NT2/D1 (cell line): ENCODE data around the gene SYT1.
A peak's percentile ranks its signal among the peaks of the same experiment; 100 is the strongest.

Experiments used
- DNase-seq: peaks from one replicate; pipeline ENCODE4 v3.0.0-alpha.2; 2011; ENCODE audit warnings: low read depth, low spot score
- H3K27me3 ChIP-seq: 2 replicates; pipeline ENCODE4 v1.6.0; 2011; ENCODE audit warnings: mild to moderate bottlenecking; ENCODE audit not compliant: insufficient read length, insufficient read depth
- H3K36me3 ChIP-seq: 2 replicates; pipeline ENCODE4 v1.6.1; 2011; ENCODE audit warnings: mild to moderate bottlenecking, low read length, mixed read lengths; ENCODE audit not compliant: insufficient read depth, insufficient read length
- H3K4me1 ChIP-seq: 2 replicates; pipeline ENCODE4 v1.5.1; 2011; ENCODE audit not compliant: insufficient read depth, insufficient read length
- H3K4me3 ChIP-seq: 2 replicates; pipeline ENCODE4 v1.5.1; 2011; ENCODE audit warnings: low read depth; ENCODE audit not compliant: insufficient read length
- H3K9ac ChIP-seq: 2 replicates; pipeline ENCODE4 v1.6.0; 2011; ENCODE audit warnings: low read depth; ENCODE audit not compliant: insufficient read length
- H3K9me3 ChIP-seq: 2 replicates; pipeline ENCODE4 v1.5.1; 2011; ENCODE audit warnings: mild to moderate bottlenecking, low read length; ENCODE audit not compliant: insufficient read depth
- SUZ12 ChIP-seq: IDR thresholded peaks from 2 replicates; pipeline ENCODE4 v1.6.1; 2011; ENCODE audit not compliant: insufficient read length, insufficient read depth; ENCODE audit errors: extremely low read depth
- YY1 ChIP-seq: IDR thresholded peaks from 2 replicates; pipeline ENCODE4 v1.6.1; 2011; ENCODE audit not compliant: insufficient read length, insufficient read depth
- ZNF274 ChIP-seq: IDR thresholded peaks from 2 replicates; pipeline ENCODE4 v1.6.1; 2011; ENCODE audit warnings: mild to moderate bottlenecking, low read depth, low read length

SYT1 gene

DNA sequence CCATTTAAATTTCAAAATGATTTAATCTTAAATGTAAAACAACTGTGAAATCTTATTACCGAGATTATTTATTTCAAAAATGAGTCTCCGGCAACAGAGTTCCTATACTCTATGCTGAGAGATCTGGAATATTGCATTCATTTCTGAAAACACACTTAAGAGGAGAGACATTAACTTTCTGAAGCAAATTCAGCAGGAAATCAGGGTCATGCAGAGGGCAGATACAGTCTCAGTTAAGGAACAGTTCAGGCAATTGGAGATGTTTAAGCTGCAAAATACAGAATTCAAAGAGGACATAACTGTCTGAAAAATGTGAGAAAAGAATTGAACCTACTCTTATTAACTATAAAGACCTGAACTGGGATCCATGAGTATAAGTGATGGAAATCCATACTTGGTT is 505.4 kb downstream of the SYT1 start:
- Histone ChIP-seq H3K36me3 (no peaks in the 10 kb centered on the region), H3K4me1 (no peaks in the 10 kb centered on the region), H3K9me3 (no peaks in the 10 kb centered on the region), H3K27me3 (no peaks in the 10 kb centered on the region), H3K9ac (no peak overlapping the region), H3K4me3 (no peak overlapping the region)
- no peak for TF ChIP-seq SUZ12
- no peak for TF ChIP-seq ZNF274
- no peak for TF ChIP-seq YY1
- DNase-seq, result no peak

DNA sequence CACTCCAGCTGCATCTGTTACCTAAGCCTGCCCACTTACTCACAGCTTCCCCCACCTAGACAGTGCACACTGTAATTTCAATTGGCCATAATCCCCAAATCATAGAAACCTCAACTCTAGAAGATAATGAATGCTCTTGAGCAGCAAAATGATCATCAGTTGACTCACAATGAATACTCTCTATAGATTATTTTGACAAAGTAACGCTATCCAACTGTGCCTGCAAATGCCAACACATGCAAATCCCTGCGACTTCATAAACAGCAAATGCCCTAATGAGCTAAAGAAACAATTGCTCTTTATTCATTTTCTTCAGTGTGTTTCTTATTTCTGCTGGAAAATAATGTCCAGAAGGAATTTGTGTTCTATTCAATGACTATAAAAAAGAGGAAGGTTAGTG is 506.7 kb downstream of the SYT1 start:
- no peak for TF ChIP-seq SUZ12
- no peak for TF ChIP-seq YY1
- no peak for TF ChIP-seq ZNF274
- DNase-seq, result no peak
- H3K4me1 ChIP-seq, result no peaks in the 10 kb centered on the region
- no peaks in the 10 kb centered on the region for H3K27me3 ChIP-seq
- H3K9ac ChIP-seq, result no peak overlapping the region
- no peaks in the 10 kb centered on the region for H3K9me3 ChIP-seq
- no peaks in the 10 kb centered on the region for H3K36me3 ChIP-seq
- H3K4me3 ChIP-seq, result no peak overlapping the region

DNA sequence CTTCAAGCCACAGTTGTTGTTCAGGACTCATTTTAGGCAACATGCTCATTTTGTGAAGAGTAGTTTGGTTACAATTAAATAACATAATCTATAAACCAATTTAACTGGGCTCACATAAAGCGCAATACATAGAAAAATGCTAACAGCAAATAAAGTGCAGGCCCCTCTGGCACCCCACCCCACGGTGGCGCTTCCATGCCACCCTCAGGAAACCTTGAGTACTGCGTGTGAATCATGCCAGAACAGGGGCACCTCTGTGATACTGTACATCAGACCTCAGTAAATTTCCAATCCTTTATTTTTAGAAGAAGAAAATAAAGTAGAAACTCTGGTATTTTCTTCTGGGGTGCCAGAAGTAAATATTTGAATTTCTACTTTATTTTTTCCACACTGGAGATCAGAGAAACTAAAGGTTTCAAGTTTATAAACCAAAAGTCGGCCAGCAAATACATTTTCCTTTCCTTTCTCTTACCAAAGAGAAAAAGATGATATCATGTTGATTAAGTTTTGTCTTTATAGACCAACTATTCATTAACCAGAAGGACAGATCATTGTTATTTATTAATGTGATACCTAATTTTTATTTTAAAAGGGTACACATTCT is 509.4 kb downstream of the SYT1 start:
- Histone ChIP-seq H3K9ac (no peak overlapping the region), H3K36me3 (no peaks in the 10 kb centered on the region), H3K4me1 (no peaks in the 10 kb centered on the region), H3K27me3 (no peaks in the 10 kb centered on the region), H3K9me3 (no peaks in the 10 kb centered on the region), H3K4me3 (no peak overlapping the region)
- peak; percentile 20 for DNase-seq
- no peak for TF ChIP-seq ZNF274
- TF ChIP-seq SUZ12, result no peak
- no peak for TF ChIP-seq YY1

DNA sequence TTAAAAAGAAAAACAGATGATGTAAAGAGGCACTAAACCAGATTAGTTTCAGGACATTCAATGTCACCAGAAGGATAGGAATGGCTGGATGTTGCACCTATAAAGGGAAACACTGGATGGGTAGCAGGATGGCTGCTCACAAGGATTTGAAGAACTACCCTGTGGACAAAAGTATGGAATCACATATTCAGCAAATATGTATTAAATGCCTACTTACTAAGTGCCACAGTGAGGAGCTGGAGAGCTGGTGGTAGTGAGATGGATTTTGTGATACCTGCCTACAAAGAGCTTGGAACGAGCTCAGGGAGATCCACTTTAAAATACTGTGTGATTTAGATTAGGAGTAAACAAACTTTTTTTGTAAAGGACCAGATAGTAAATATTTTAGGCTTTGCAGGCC is 510.0 kb downstream of the SYT1 start:
- Histone ChIP-seq H3K9me3 (no peaks in the 10 kb centered on the region), H3K27me3 (no peaks in the 10 kb centered on the region), H3K36me3 (no peaks in the 10 kb centered on the region), H3K9ac (no peak overlapping the region), H3K4me3 (no peak overlapping the region), H3K4me1 (no peaks in the 10 kb centered on the region)
- TF ChIP-seq ZNF274 (no peak), YY1 (no peak), SUZ12 (no peak)
- DNase-seq, result no peak

DNA sequence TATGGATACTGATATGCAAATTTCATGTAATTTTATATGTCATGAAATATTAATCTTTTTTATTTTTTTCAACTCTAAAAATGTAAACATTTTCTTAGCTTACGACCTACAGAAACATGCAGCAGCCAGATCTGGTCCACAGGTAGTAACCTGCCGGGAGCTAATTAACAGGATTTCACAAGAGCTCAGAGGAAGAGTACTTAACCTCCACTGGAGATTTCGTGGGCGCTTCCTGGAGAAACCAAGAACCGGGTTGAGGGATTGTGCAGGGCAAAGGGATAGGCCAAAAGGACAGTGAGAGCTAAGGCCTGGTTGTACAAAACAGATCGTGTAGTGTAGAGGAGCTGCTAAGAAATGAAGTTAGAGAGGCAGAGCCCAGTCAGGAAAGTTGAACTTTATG is 510.5 kb downstream of the SYT1 start:
- Histone ChIP-seq H3K9ac (no peak overlapping the region), H3K36me3 (no peaks in the 10 kb centered on the region), H3K9me3 (no peaks in the 10 kb centered on the region), H3K4me3 (no peak overlapping the region), H3K4me1 (no peaks in the 10 kb centered on the region), H3K27me3 (no peaks in the 10 kb centered on the region)
- TF ChIP-seq SUZ12 (no peak), ZNF274 (no peak), YY1 (no peak)
- no peak for DNase-seq

DNA sequence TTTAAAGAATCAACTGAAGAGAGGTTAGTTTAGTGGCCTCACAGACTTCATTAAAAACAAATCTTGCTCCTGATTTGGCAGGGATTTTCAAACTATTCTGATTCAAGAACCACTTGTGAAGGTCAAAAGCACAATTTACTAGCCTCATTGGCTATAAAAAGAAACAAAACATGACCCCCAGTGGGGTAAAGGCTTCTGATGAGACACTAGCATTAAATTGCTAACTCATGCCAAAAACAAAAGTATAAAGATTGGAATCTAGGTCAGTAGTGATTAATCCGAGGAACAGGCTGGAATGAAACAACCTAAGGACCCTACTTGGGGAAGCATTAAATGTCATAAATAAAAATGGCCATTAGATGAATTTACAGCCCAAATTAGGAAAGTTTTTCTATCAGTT is 513.9 kb downstream of the SYT1 start:
- no peak for DNase-seq
- Histone ChIP-seq H3K9me3 (no peaks in the 10 kb centered on the region), H3K4me1 (no peaks in the 10 kb centered on the region), H3K36me3 (no peaks in the 10 kb centered on the region), H3K27me3 (no peaks in the 10 kb centered on the region), H3K4me3 (no peak overlapping the region), H3K9ac (no peak overlapping the region)
- TF ChIP-seq SUZ12, result no peak
- TF ChIP-seq ZNF274, result no peak
- no peak for TF ChIP-seq YY1

DNA sequence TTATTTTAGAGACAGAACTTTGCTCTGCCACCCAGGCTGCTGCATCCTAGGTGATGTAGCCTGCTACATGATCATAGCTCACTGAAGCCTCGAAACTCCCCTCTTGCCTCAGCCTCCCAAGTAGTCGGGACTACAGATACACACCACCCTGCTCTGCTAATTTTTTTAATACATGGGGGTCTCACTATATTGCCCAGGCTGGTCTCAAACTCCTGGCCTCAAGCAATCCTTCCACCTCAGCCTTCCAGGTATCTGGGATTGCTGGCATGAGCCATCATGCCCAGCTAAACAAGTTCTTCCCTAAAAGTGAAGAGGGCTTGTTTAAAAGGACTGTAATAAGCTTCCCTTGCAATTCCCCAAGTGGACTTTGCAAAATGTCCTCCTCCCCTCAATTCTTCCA is 515.8 kb downstream of the SYT1 start:
- TF ChIP-seq YY1 (no peak), SUZ12 (no peak), ZNF274 (no peak)
- no peak for DNase-seq
- Histone ChIP-seq H3K27me3 (no peaks in the 10 kb centered on the region), H3K4me3 (no peak overlapping the region), H3K9ac (no peak overlapping the region), H3K36me3 (no peaks in the 10 kb centered on the region), H3K4me1 (no peaks in the 10 kb centered on the region), H3K9me3 (no peaks in the 10 kb centered on the region)
